NCI-H1105 treated with DMSO at 0.1 percent for 48 hours (cell line): Measurements from ENCODE around the gene ZNF497.
A peak's percentile ranks its signal among the peaks of the same experiment; 100 is the strongest.
"Not testable (repeated sequence)": the region's sequence is repeated elsewhere in the genome, so short reads cannot be mapped to it uniquely, and the experiment has no call there.

Experiments
- DNase-seq: peaks from one replicate; lab custom pipeline; 2025; lab: John Stamatoyannopoulos, UW

ZNF497 gene

DNA sequence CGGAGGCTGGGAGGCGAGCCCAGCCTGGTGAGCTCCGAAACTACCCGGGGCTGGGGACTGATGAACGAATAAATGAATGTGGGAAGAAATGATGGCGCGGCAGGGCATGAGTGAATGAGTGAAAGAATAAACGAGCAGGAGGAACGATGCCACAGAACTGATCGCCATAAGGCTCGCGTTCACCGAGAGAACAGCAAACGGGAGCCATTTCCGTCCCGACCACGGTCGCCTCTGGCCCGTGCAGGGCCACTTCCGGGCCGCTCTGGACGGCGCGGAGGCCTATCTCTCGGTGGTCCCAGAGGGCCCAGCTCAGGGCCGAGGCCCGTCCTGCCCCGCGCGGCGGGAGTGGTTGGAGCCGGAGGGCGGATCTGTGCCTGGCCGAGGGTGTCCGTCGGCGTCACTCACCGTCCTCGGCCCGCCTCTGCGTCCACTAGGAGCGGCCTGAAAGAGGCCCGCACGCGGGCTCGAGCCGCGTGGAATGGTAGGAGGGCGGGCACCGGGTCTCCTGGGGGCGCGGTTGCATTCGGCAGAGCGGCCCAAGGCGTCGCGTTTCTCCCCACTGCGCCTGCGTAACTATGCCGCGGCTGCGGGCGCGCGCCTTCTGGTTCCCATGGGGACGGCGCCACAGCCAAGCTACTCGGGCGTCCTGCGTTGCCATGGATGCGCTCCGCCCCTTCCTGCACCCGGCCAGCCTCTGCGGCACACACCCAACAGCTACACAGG is at the start of gene ZNF497:
Gene ZNF497, minus strand, starts transcription at position 480 of the 723 bp plus-strand sequence. CDS start 5,116 bp downstream, outside the sequence.
- peak; percentile 86 for DNase-seq

DNA sequence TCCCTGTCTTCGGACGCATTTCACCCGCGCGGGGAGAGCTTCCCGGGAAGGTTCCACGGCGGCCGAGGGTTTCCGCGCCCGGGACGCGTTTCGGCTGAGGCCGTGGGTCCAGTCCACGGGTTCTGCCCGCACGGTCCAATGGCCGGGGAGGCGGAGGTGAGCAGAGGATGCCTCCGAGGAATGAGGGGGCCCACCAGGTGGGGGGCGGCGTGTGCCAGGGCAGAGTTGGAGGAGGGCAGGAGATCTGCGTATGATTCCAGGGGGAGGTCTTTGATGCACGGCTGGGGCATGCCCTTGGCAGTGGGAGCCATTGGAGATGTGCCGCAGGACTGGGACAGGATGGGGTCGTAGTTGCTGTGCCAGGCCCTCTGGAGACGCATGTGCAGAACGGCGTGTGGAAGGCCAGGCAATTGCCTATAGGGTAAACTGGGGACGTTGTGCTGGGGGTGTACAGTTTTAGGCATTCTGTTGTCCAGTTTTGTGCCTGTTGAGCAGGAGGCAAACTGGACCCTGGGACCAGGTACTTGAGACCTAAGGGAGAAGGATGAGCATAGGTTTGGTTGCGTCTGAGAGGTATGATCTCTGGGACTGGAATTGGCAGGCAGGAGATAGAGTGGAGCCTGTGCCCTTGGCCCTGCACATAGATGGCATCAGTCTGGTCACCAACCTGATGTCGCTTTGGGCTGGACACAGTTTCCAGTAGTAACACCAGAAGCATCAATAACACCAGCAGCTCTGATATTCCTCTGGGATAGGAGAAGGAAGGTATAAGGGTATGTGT is 46.6 kb upstream of the ZNF497 start:
- DNase-seq: peak; percentile 30

DNA sequence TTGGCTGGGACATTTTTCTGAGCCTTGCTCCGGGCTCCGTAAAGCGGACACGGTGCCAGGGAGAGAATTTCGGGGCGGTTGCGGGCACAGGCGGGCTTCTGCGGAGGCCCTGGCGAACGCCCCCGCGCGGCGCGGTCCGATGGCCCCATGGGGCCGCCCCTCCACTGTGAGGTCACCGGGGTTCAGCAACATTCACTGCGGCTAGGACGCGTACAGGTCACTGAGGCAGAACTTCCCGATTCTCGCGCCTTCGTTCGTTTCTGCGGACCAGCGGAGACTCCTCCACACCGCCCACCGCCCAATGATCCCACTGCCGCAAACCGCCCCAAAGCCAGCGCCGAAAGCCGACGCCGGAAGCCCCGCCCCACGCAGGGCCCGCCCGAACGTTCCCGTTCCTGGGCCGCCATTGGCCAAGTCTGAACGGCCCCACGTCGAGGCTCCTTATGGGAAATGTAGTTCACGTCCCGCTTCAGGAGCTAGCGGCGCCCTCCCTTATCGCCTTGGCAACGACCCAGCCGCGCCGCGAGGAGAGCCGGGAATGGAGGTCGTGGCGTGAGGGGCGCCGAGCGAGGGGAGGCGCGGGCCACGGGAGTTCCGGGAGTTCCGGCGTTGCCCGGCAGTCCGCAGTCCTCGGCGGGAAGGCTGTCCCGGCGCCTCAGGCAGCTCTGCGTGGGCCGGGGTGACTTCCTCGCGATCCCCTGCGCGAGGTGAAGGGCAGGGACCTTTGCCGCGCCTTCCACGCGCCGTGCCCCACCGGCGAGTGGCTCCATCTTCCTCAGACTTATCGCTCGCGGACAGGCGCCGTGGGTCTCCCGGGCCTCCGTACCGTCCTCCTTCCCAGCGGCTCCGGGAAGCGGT is 45.8 kb upstream of the ZNF497 start, which contains the start of gene ZNF584:
Gene ZNF584, plus strand, starts transcription at position 498 of the 858 bp plus-strand sequence. CDS start 499 bp downstream, outside the sequence.
- peak; percentile 92 for DNase-seq

DNA sequence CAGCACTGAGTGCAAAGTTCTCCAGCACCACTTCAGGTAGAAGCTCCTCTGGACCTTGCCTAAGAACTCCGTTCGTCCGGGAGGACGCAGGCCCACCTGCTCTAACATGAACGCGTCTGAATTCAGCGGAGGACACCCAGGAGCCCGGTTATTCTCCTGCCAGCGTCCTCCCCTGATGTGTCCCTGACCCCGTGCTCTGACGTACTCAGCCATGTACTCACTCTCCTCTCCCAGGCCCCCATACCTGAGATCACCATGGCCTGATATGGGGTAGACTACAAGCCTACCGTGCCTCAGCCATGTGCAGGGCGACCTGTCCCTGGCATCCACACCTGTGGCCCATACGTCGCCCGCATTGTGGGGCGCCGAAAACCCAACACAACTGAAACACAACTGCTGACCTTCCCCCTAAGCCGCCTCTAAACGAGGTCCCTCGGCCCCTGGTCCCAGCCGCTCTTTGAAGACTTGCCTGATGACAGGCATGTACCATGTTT is 45.2 kb upstream of the ZNF497 start:
- DNase-seq: no peak

DNA sequence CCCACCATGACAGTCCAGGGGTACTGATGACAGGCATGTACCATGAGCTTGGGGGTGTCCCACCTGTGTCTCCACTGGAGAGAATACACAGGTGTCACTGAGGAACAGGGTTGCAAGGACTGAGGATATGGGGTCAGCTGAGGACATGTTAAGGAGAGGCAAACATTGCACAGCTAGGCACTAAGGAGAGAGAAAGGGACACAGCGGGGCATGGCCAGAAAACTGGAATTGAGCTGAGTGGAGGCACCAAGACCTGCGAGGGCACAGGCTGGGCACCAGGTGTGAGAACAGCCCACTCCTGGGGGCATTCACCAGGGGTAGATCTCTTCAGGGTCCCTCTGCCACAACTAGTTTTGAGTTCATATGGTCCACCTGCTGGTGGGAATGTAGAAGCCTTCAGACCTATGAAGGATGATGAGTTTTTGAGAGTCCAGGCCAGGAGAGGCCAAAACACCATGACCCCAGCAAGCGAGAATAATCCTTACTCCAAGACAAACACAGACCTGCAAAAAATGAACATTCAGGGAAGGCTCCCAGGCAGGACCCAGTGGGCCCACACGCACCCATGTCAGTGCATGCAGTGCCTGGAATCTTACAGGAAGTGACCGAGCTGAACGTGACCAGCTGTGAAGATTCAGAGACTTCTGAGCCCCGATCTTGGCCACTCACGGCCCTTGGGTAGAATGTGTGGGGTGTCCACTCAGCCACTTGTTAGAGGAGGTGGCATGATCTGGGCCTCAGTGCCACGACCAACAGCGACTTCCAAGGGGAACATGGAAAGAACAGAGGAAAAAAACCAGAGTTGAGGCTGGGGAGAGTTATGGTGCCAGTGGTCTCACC is 44.5 kb upstream of the ZNF497 start:
- no peak for DNase-seq

DNA sequence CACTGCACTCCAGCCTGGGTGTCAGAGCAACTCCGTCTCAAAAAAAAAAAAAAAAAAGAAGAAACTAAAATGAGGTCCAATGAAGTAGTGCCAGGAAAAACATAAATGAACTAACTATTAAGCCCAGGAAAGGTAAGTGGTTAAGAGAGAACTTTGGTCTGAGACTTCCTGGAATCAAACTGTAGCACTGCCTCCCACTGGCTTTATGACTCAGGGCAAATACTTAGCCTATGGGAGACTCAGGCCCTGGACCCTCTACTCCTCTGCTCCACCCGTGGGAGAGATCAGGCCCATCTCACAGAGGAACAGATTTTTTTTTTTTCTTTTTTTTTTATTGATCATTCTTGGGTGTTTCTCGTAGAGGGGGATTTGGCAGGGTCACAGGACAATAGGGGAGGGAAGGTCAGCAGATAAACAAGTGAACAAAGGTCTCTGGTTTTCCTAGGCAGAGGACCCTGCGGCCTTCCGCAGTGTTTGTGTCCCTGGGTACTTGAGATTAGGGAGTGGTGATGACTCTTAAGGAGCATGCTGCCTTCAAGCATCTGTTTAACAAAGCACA is 41.4 kb upstream of the ZNF497 start:
- not testable (repeated sequence) for DNase-seq

DNA sequence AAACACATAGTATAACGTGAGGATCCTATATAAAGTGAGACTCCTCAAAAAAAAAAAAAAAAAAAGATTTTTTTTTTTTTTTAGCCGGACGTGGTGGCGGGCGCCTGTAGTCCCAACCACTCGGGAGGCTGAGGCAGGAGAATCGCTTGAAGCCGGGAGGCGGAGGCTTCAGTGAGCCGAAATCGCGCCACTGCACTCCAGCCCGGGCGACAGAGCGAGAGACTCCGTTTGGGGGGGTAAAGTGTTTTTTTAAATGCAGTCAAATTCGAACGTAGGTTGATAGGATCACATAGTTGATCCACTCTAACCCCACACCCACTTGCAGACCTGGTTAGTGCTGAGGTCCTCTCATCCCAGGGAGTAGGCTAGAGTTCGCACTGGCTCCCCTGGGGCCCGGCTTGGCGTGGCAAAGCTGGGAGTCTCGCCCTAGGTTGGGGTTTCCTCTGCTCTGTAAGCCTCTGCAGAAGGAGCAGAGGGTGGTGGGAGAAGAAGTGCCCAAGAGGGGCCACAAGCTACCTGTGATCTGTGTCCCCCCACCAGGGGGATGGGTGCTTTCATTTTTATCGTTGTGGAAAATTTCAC is 39.4 kb upstream of the ZNF497 start:
- DNase-seq: no peak

DNA sequence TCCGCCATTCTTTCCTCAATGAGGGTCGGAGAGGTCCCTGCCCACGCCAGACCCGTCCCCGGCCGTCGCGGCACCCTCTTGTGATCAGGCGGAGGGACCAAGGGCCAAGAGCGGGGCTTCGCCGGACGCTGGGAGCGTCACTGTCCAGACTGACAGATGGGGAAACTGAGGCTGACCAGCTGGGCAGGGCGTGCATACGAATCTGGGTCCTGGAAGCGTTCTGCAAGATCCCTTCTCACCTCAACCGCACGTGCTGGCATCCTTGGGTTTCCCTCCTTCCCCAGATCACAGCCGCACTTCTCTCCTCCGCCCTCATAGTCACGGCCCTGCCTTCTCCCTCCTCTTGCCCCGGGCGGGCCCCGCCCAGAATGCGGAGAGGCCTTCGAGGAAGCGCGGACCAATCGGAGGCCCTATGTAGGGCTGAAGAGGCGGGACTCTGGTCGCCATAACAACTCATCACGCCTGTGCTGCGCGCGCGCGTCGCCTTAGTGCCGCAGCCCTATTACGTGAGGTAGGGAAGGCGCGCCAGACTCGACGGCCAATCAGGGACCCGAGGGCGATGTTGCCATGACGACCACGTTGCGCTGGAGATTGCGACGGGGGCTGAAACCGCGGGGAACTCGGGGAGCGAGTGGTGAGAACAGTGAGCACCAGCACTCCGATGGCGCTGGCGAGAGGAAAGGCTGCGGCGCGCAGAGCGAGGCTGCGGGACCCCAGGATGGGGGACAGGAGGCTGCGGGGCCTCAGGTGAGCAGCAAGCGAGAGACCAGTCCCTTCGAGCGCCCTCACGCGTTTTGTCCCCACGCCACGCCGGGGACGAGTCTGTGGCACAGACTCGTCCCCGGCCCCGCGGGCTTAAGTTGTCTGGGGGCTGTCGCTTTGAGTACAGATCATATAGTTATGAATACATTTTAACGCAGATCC is 38.6 kb upstream of the ZNF497 start:
- peak; percentile 98 for DNase-seq

DNA sequence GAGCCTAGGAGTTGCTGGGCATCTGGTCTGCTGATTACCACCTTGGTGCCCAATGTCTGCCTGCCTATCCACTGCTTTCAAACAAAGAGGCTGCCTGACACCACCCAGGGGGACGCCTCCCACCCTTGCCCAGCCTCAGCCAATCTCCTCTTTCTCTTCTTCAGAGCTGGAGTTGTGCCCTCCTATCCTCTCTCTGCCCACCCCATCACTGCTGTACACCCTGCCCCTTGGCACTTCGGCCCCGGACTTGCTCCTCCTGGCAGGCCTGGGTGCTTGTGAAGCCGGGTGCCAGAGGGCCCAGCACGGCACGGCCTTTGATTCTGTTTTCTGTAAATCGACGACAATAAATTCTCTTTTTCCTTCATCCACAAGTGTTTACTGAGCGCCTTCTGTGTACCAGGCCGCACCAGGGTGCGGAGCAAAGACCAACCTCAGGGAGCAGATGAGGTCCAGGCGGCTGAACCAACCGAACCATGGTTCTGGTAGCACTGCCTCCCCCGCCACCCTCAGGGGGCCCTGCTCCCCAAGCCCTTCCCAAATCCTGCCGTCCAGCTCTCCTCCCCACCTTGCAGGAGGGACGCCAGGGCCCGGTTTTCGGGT is 37.9 kb upstream of the ZNF497 start:
- no peak for DNase-seq

DNA sequence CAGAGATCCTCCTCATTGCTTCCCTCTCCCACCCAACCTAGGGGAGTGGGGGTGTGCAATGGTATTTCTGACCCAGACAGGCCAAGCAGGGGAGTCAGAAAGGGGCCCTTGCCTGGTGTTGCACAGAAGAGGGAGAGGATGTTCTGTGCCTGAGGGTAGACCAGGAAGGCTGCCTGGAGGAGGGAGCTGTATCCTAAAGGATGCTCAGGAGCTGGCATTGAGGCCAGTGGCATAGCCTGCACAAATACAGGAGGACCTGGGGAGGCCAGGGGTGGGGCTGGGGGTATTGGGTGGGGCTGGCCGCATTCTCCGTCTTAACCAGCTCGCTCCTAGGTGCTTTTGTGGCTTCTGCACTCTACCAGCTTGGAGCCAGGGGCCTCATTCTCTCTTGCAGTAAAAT is 37.4 kb upstream of the ZNF497 start:
- DNase-seq: no peak

DNA sequence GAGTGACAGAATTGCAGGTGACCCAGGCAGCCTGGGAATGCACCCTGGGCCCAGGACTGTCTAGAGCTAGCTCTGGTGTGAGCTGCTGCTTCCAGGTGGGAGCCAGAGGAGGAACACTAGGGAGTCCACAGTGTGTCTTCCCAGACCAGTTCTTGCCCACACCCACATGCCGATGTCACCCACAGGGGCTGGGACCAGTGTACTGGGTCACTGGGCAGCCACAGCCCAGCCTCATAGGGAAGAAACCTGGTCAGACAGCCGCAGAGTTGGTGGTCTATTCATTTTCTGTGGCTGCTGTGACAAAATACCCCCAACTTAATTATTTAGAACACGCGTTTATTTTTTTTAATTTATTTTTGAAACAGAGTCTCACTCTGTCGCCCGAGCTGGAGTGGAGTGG is 36.0 kb upstream of the ZNF497 start:
- no peak for DNase-seq

DNA sequence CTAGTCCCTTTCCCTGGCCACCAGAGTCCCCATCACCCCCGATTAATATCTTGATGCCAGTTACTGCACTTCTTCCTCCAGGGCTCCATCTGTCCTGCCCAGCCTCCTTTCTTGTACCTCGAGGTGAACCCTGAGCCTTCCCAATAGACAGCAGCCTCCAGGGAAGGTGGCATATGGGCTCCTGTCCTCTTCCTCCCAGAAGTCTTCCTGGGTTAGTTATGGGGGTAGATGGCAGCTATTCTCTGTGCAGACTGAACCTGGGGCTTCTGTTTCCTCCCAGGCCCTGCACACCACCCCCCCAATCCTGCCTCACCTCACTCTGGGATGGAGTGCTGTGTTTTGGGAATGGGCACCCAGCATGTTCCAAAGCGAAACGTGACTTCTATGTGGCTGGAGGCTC is 35.5 kb upstream of the ZNF497 start:
- DNase-seq: no peak

DNA sequence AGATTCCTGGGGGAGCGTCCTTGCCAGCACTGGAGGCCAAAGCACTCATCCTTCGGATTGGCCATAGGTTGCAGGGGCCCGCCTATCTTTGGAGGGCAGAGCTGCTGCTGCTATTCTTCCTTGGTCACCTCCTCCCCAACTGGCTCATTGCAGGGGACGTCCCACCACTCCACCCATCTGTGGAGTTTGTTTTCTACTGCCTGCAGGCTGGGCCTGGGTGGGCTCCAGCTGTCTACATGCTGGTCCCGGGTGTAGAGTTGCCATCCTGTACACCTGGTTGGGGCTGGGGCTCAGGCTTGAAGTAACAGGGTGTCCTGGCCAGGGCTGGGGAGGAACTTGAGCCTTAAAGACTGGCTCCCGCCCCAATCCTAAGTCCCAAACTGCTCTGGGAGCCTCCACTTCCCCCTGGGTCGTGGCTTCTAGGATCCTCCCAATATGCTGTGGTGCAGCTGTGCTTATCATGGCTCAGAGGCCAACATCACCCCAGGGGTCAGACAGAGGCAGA is 35.0 kb upstream of the ZNF497 start:
- DNase-seq: no peak

DNA sequence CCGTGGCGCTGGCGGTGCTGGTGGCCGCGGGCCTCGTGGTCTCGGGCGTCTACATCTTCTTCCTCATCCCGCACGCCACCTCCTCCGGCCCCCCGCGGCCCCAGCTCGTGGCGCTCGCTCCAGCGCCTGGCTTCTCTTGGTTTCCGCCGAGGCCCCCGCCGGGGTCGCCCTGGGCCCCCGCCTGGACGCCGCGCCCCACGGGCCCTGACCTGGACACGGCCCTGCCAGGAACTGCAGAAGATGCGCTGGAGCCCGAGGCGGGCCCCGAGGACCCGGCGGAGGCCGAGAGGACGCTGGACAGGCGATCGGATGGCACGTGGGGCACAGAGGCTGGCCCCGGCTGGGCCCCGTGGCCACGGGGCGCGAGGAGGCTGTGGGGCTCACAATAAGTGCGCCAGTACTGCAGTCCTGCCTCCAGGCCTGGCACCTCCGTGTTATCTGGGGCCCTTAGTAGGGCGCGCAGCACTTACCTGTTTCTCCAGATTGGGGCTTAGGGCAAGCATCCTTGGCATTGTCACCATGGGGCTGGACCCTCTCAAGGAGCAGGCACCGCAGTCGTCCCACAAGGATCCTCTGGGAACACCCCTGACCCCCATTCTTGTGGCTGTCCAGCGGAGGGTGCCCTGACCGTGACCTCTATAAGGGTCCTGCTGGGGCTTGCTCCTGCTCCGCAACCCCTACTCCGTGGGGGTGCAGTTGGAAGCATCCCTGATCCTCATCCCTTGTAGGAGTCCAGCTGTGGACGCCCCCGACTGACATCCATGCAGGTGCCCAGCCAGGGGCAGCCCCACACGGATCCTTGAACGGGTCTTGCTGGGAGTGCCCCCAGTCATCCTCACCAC is 34.4 kb upstream of the ZNF497 start:
- no peak for DNase-seq

DNA sequence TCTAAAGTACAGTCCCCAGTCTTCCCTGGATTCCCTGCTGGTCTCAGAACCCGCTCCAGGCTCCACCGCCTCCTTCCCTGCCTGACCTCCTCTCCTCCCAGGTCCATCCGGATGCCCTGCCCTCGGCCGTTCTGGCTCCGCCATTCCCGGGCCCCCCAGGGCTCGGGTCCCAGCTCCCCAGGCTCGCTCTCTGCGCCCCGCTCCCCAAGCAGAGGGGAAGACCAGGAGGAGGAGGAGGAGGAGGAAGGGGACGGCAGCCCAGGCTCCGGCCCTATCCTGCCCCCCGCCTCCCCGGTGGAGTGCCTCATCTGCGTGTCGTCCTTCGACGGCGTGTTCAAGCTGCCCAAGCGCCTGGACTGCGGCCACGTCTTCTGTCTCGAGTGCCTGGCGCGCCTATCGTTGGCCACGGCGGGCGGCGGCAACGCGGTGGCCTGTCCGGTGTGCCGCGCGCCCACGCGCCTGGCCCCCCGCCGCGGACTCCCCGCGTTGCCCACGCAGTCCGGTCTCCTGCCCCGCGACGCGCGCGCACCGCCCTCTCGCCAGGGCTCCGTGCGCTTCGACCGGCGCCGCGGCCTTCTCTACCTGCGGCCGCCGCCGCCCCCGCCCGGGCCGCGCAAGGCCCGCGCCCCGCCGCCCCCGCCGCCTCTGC is 33.6 kb upstream of the ZNF497 start:
- no peak for DNase-seq

DNA sequence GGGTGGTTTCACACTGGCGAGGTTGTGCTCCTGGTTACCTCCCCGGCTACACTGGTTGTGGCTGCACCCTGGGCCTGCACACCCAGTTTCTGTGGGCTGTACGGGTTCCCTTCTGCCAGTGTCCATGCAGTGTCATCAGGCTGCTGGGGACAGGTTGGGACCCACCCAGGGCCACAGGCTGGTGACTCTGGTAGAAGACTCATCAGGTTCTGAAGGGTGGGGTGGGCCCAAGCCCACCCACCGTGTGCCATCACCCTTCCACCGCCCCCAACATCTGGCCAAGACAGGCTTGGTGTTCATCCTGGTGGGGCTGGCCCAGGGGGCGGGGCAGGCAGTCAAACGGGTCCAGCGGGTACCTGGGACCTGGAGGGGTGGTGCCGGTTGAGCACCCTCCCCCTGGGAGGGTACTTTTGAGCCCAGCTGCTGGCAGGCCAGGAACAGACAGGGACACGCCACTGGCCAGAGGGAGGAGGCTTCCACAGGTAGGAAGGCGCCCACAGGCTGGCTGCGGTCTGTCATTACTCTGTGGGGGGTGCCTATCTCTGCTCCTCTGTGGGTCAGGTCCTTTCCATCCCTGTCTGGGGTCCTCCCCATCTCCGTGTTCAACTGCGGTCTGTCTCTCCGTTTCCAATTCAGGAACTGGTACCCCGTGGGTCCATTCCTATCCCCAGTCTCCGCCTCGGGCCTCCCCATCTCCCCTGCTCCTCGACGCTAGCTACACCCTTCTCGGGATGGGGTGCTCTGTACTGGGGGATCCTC is 32.8 kb upstream of the ZNF497 start, which contains the start of gene RNF225:
Gene RNF225, plus strand, starts transcription at position 437 of the 759 bp plus-strand sequence. CDS start 434 bp downstream, outside the sequence.
- DNase-seq: no peak
